Stimulated activated CD8-positive, alpha-beta memory T cell treated with anti-CD3 and anti-CD28 coated beads, Interleukin-15, amount 100 ng/mL, for 24 hours (primary cell): Measurements from ENCODE around the gene MSH4.
"Not testable (repeated sequence)": the region's sequence is repeated elsewhere in the genome, so short reads cannot be mapped to it uniquely, and the experiment has no call there.

Source experiments
- DNase-seq: peaks from one replicate; pipeline ENCODE4 v3.0.0-alpha.2; 2020; ENCODE audit warnings: low read depth

The MSH4 gene

DNA sequence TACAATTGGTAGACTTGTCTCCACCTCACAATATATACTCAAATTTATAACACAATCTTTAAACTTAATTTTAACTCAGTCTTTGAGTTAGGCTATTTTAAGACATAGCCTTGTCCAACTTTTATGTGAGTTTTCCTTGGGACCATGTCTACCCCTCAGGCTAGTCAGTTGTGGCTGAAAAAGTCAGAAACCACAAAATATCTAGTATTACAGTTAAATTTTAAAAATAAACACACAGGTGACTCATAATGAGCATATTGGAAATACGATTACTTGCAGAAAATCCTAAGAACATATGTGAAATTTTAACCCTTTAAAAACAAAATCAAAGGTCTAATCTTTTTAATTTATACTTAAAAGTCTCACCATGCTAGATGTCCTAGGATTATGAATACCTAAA, 140.4 kb downstream of the MSH4 start:
- DNase-seq, result no peak

- not testable (repeated sequence) for DNase-seq
Measured at GRCh38 chr1:75943037-75943436, 146.4 kb downstream of the MSH4 start.

DNA sequence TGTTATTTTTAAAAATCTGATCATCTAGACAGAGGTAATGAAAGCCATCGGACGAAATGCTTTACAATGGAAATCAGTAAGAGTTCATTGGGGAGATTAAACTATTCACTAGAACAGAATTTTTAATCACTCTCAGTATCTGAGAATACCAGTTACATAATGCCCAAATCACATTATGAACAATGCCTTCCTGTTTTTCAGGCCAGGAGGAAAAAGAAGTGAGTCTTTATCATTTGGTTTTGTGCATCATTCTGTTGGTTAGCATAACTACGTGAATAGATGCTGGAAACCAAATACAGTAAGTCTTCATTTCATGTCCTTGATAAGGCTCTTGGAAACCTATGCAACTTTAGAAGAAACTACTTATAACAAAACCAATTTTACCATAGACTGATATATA, 153.5 kb downstream of the MSH4 start:
- no peak for DNase-seq

DNA sequence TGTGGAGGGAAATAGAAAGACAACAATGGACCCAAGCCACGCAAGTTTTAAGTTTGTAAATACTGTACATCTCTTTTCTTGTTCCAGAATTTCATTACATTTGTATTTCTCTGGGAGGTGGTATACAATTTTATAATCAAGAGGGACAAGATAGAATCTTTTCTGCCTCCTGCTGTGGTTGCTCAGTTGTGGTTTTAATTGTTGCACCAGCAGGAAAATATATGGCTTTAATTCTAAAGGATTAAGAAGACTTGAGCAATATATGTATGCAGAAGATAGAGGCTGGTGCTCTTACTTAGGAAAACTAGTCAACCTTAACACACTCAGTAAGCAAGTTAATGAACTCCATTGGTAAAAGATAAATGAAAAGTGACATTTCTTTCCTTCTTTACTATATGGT, 155.3 kb downstream of the MSH4 start:
- no peak for DNase-seq

DNA sequence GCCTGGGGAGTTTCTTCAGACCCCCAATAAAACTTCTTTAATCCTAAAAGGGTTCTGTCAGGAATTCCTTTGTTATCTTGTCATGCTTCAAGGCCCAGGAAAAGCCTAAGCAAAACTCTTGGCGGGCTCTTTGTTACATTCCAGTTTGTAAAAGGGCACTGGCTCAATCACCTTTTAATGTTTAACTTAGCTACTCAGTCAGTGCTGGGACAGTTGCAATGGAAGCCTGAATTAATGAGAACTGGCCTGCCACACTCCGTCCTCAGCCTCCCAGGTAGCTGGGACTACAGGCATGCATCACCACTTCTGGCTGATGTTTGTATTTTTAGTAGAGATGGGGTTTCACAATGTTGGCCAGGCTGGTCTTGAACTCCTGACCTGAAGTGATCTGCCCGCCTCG, 156.8 kb downstream of the MSH4 start:
- no peak for DNase-seq

DNA sequence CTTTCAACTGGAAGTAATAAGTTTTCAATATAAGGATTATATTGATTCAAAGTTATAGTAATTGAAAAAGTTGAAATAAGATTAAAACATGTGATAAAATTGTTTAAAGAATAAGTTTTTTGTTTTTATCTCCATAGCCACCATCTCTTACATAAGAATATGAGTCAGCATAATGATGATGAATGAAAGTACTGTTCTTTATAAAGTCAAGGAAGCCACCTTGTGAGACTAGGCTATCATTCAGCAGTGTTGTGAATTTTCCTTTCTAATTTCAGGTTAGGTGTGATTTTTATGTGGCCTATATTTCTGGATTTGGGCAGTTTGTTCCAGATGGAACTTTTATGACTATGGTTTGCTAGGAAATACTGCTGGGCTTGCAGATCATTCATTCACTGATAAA, 157.9 kb downstream of the MSH4 start:
- DNase-seq, result no peak
